Right renal pelvis (tissue), 4 donors: ENCODE measurements around the gene CHD3. TPM values are rescaled to one million over a fixed set of nuclear protein-coding genes. Genes with fewer than 3 reads are reported as not detected.

Source experiments
- polyA plus RNA-seq, 4 donors: library from polyadenylated mRNA; unstranded; fragments of 120-200 nt; gene quantifications; one replicate each; pipeline ENCODE4 v1.2.1, GENCODE V29; 2013; ENCODE audit not compliant: insufficient read length in 4 of 4

The CHD3 gene
- polyA plus RNA-seq, 4 donors = 149 to 161 (median 157) TPM

Other genes starting within 250 kb of the CHD3 start
- 10 to 100 TPM; 18.6 to 26.1 (median 21.2) TPM for gene ATP1B2, start 237.9 kb upstream of the CHD3 start, polyA plus RNA-seq
- gene TP53, start 201.3 kb upstream of the CHD3 start, polyA plus RNA-seq = 10 to 100 TPM; 69.4 to 74.4 (median 70.7) TPM
- 10 to 100 TPM; 12.7 to 16.3 (median 14.2) TPM for gene WRAP53, start 200.3 kb upstream of the CHD3 start, polyA plus RNA-seq
- 10 to 100 TPM; 19.0 to 29.4 (median 23.6) TPM for gene EFNB3, start 183.6 kb upstream of the CHD3 start, polyA plus RNA-seq
- gene DNAH2, start 171.0 kb upstream of the CHD3 start, polyA plus RNA-seq = under 1 TPM; 0.28 to 0.45 (median 0.37) TPM
- gene KDM6B, start 54.6 kb upstream of the CHD3 start, polyA plus RNA-seq = 10 to 100 TPM; 21.8 to 28.1 (median 22.8) TPM
- 10 to 100 TPM; 24.2 to 29.6 (median 28.4) TPM for gene TMEM88, start 33.7 kb upstream of the CHD3 start, polyA plus RNA-seq
- 100 to 1,000 TPM in 1 of 4 donors, 10 to 100 TPM in 3; 74.9 to 109 (median 81.6) TPM for gene NAA38, start 31.2 kb upstream of the CHD3 start, polyA plus RNA-seq
- 10 to 100 TPM; 21.7 to 26.4 (median 24.3) TPM for gene CYB5D1, start 30.8 kb upstream of the CHD3 start, polyA plus RNA-seq
- gene RNF227, start 27.5 kb downstream of the CHD3 start, polyA plus RNA-seq = 1 to 10 TPM; 4.4 to 5.7 (median 4.6) TPM
- 10 to 100 TPM in 2 of 4 donors, 1 to 10 TPM in 2; 9.6 to 11.5 (median 10.4) TPM for gene KCNAB3, start 41.1 kb downstream of the CHD3 start, polyA plus RNA-seq
- gene TRAPPC1, start 43.2 kb downstream of the CHD3 start, polyA plus RNA-seq = 100 to 1,000 TPM; 129 to 157 (median 142) TPM
- 10 to 100 TPM; 47.3 to 56.2 (median 54.1) TPM for gene CNTROB, start 43.4 kb downstream of the CHD3 start, polyA plus RNA-seq
- gene GUCY2D, start 113.8 kb downstream of the CHD3 start, polyA plus RNA-seq = under 1 TPM in 3 of 4 donors, not detected in 1; 0.35 to 0.56 (median 0.37) TPM
- gene ALOX15B, start 150.3 kb downstream of the CHD3 start, polyA plus RNA-seq = 1 to 10 TPM in 3 of 4 donors, under 1 TPM in 1; 0.91 to 1.9 (median 1.3) TPM
- gene ALOX12B, start 198.9 kb downstream of the CHD3 start, polyA plus RNA-seq = 1 to 10 TPM in 1 of 4 donors, under 1 TPM in 3; 0.62 to 1.1 (median 0.71) TPM
- under 1 TPM in 1 of 4 donors, not detected in 3; 0.04 TPM for gene ALOXE3, start 229.7 kb downstream of the CHD3 start, polyA plus RNA-seq
- gene HES7, start 235.3 kb downstream of the CHD3 start, polyA plus RNA-seq = under 1 TPM in 1 of 4 donors, not detected in 3; 0.08 TPM